CD14-positive monocyte (primary cell): Measurements from ENCODE around the gene TRAPPC10. TPM values are rescaled to one million over a fixed set of nuclear protein-coding genes. Genes with fewer than 3 reads are reported as not detected.
A peak's percentile ranks its signal among the peaks of the same experiment; 100 is the strongest.

Experiments
- DNase-seq, 3 donors: peaks; one replicate each; pipeline ENCODE4 v3.0.0-alpha.2; 2011 to 2022
- H2AFZ ChIP-seq: 2 replicates; pipeline ENCODE4 v1.6.0; 2012; ENCODE audit warnings: mild to moderate bottlenecking, low read depth, low read length, inconsistent platforms; ENCODE audit not compliant: insufficient read depth, poor library complexity, severe bottlenecking
- H3K27ac ChIP-seq, 2 donors: 1 replicate in 1 of 2; 2 replicates in 1 of 2; pipeline ENCODE4 v1.5.1; 2012 to 2013; ENCODE audit warnings: low read length in 2 of 2, control low read depth in 1 of 2, inconsistent platforms in 1 of 2, low read depth in 1 of 2, mild to moderate bottlenecking in 1 of 2
- H3K27me3 ChIP-seq, 2 donors: one replicate each; pipeline versions ENCODE4 v1.6.0 to v1.6.1; 2011 to 2013; ENCODE audit warnings: low read length in 2 of 2; ENCODE audit not compliant: control insufficient read depth in 2 of 2, insufficient read depth in 2 of 2
- H3K36me3 ChIP-seq, 2 donors: replicated peaks in 1 of 2; 1 replicate in 1 of 2; 2 replicates in 1 of 2; pipeline versions ENCODE4 v1.5.1 to v1.6.1; 2012 to 2013; ENCODE audit warnings: low read length in 2 of 2, control low read depth in 1 of 2, inconsistent platforms in 1 of 2, mild to moderate bottlenecking in 1 of 2; ENCODE audit not compliant: insufficient read depth in 2 of 2, control insufficient read depth in 1 of 2
- H3K4me1 ChIP-seq, 2 donors: 1 replicate in 1 of 2; 2 replicates in 1 of 2; pipeline versions ENCODE4 v1.5.1 to v1.6.1; 2012 to 2013; ENCODE audit warnings: low read length in 2 of 2, control low read depth in 1 of 2, inconsistent platforms in 1 of 2, mild to moderate bottlenecking in 1 of 2, moderate library complexity in 1 of 2; ENCODE audit not compliant: insufficient read depth in 2 of 2, control insufficient read depth in 1 of 2
- H3K4me2 ChIP-seq: replicated peaks from 2 replicates; pipeline ENCODE3; 2012; ENCODE audit warnings: low read length, moderate library complexity, mild to moderate bottlenecking; ENCODE audit not compliant: poor library complexity, severe bottlenecking; ENCODE audit errors: extremely low read depth
- H3K4me3 ChIP-seq, 3 experiments: fragments of 200-600 bp in 1 of 3; sonication (generic) in 1 of 3; replicated peaks in 1 of 3; 1 replicate in 2 of 3; 2 replicates in 1 of 3; pipeline ENCODE4 v1.5.1; 2011 to 2013; ENCODE audit warnings: low read length in 3 of 3, mild to moderate bottlenecking in 3 of 3, control low read depth in 2 of 3, low read depth in 2 of 3, inconsistent platforms in 1 of 3, moderate library complexity in 1 of 3
- H3K79me2 ChIP-seq: 2 replicates; pipeline ENCODE4 v1.6.0; 2012; ENCODE audit warnings: mild to moderate bottlenecking, control low read depth, inconsistent platforms, low read length, moderate library complexity; ENCODE audit not compliant: insufficient read depth
- H3K9ac ChIP-seq: 2 replicates; pipeline ENCODE4 v1.6.0; 2017; ENCODE audit warnings: low read length, mild to moderate bottlenecking; ENCODE audit not compliant: insufficient read depth, poor library complexity, severe bottlenecking
- H3K9me3 ChIP-seq, 2 donors: replicated peaks in 1 of 2; 1 replicate in 1 of 2; 2 replicates in 1 of 2; pipeline versions ENCODE4 v1.5.1 to v1.6.1; 2012 to 2013; ENCODE audit warnings: low read length in 2 of 2, control low read depth in 1 of 2; ENCODE audit not compliant: control insufficient read depth in 1 of 2, insufficient read depth in 1 of 2
- H4K20me1 ChIP-seq: 2 replicates; pipeline ENCODE4 v1.6.0; 2012; ENCODE audit warnings: mild to moderate bottlenecking, low read length, control low read depth, moderate library complexity; ENCODE audit not compliant: insufficient read depth
- H3K27ac Mint-ChIP-seq, 7 donors: one replicate each; pipeline ENCODE4 v1.8.0; 2020; ENCODE audit warnings: mild to moderate bottlenecking in 7 of 7, mixed read lengths in 7 of 7, moderate library complexity in 6 of 7, inconsistent platforms in 2 of 7
- H3K27me3 Mint-ChIP-seq, 3 donors: one replicate each; pipeline ENCODE4 v1.8.0; 2021 to 2022; ENCODE audit warnings: low read depth in 3 of 3, mild to moderate bottlenecking in 3 of 3, mixed read lengths in 3 of 3, moderate library complexity in 3 of 3, inconsistent platforms in 1 of 3
- H3K36me3 Mint-ChIP-seq, 2 donors: one replicate each; pipeline ENCODE4 v1.8.0; 2020; ENCODE audit warnings: mixed read lengths in 2 of 2, inconsistent platforms in 1 of 2, mild to moderate bottlenecking in 1 of 2
- H3K4me1 Mint-ChIP-seq: one replicate; pipeline ENCODE4 v1.8.0; 2020; ENCODE audit warnings: mild to moderate bottlenecking, mixed read lengths
- H3K4me3 Mint-ChIP-seq, 2 donors: one replicate each; pipeline ENCODE4 v1.8.0; 2020; ENCODE audit warnings: mild to moderate bottlenecking in 2 of 2, mixed read lengths in 2 of 2, moderate library complexity in 1 of 2
- H3K9me3 Mint-ChIP-seq, 7 donors: one replicate each; pipeline ENCODE4 v1.8.0; 2020 to 2022; ENCODE audit warnings: mixed read lengths in 7 of 7, mild to moderate bottlenecking in 6 of 7, moderate library complexity in 6 of 7, inconsistent platforms in 2 of 7
- CTCF ChIP-seq: fragments of 200-600 bp; IDR thresholded peaks from one replicate; pipeline ENCODE4 v1.8.0; 2022; ENCODE audit warnings: antibody characterized with exemption, mild to moderate bottlenecking
- WGBS: methylation state at CpG from one replicate; pipeline ENCODE4 v1.1.5; 2013; ENCODE audit warnings: missing lambda C conversion rate; ENCODE audit not compliant: insufficient coverage; 5-methylcytosine and 5-hydroxymethylcytosine counted together
- intact Hi-C, 2 donors: fragments of 100-400 bp; cut with micrococcal nuclease; formaldehyde crosslinking; loops; one replicate each; pipeline versions ENCODE4 v1.15.0 to v1.15.1; 2023
- polyA plus RNA-seq, 3 donors: library from polyadenylated mRNA; depleted of rRNA in 1 of 3; unstranded in 2 of 3; stranded (reverse) in 1 of 3; fragments of 300-500 nt in 2 of 3; fragments of >200 nt in 1 of 3; fragmentation: Illumina TruSeq in 2 of 3; gene quantifications; 1 replicate in 2 of 3; 2 replicates in 1 of 3; pipeline ENCODE4 v1.2.3, GENCODE V29; 2012 to 2021

The TRAPPC10 gene
- polyA plus RNA-seq, 3 donors = 5.9 to 40.6 (median 8.6) TPM

DNA sequence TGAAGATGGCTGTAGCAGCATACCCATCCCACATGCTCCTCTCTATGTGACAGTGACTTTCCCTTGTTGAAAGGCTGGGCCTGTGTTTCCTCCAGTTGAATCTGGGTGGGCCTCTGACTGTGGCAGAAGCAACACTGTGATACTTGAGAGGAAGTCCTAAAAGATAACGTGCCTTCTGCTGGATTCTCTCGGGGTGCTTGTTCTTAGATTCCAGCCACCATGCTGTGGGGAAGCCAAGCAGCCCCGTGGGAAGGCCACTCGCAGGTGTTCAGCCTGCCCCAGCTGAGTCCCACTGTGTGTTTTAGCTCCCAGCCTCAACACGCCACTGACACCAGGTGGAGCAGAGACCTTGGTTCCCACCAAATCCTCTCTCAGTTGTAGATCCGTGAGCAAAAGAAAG, 31.5 kb downstream of the TRAPPC10 start:
- Mint-ChIP-seq H3K4me1 (no peaks in the 10 kb centered on the region), H3K27me3 (no peaks in the 10 kb centered on the region)
- intact Hi-C loops = no loop called here

GRCh38 chr21:44046734-44047133, 34.6 kb downstream of the TRAPPC10 start:
- H3K27me3 ChIP-seq = no peaks in the 10 kb centered on the region
- H3K36me3 ChIP-seq = peaks cover 46 to 84% of the 10 kb centered on the region in 2 donors
- H3K4me1 Mint-ChIP-seq = no peaks in the 10 kb centered on the region
- WGBS = 98% methylated on average over 14 of the region's 18 CpGs
- no peak overlapping the region for H3K4me3 Mint-ChIP-seq
- peaks cover 0 to 2% (median 0%) of the 10 kb centered on the region in 7 donors for H3K9me3 Mint-ChIP-seq
- H3K79me2 ChIP-seq = peaks cover 89% of the 10 kb centered on the region
- no peak overlapping the region for H3K27ac ChIP-seq
- no peak overlapping the region for H2AFZ ChIP-seq
- no peak overlapping the region for H3K27ac Mint-ChIP-seq
- DNase-seq = no peak
- H3K9me3 ChIP-seq = no peaks in the 10 kb centered on the region
- H3K36me3 Mint-ChIP-seq = peaks cover 53 to 78% of the 10 kb centered on the region in 2 donors
- H3K4me3 ChIP-seq = no peak overlapping the region
- peaks cover 0 to 1% (median 0%) of the 10 kb centered on the region in 3 donors for H3K27me3 Mint-ChIP-seq
- peaks cover 100% of the 10 kb centered on the region for H4K20me1 ChIP-seq
- no peaks in the 10 kb centered on the region for H3K4me1 ChIP-seq
- intact Hi-C loops = no loop called here
- no peak overlapping the region for H3K4me2 ChIP-seq
- no peak for TF ChIP-seq CTCF
- H3K9ac ChIP-seq = no peak overlapping the region

More for the DNA sequence above, 31.5 kb downstream of the TRAPPC10 start:
- Histone ChIP-seq H3K27ac (no peak overlapping the region), H3K4me3 (no peak overlapping the region), H2AFZ (no peak overlapping the region), H3K9me3 (no peaks in the 10 kb centered on the region), H3K36me3 (peaks cover 43 to 82% of the 10 kb centered on the region in 2 donors), H4K20me1 (peaks cover 97% of the 10 kb centered on the region), H3K4me1 (no peaks in the 10 kb centered on the region), H3K27me3 (no peaks in the 10 kb centered on the region), H3K79me2 (peaks cover 75% of the 10 kb centered on the region), H3K9ac (no peak overlapping the region), H3K4me2 (no peak overlapping the region)
- H3K27ac Mint-ChIP-seq = peak overlapping the region in 4 of 7 donors; percentile 3 to 58 (median 50)
- H3K4me3 Mint-ChIP-seq = no peak overlapping the region
- DNase-seq = no peak
- WGBS = 68% methylated on average over 3 of the region's 6 CpGs
- TF ChIP-seq CTCF = no peak
- no peaks in the 10 kb centered on the region for H3K9me3 Mint-ChIP-seq
- H3K36me3 Mint-ChIP-seq = peaks cover 58 to 85% of the 10 kb centered on the region in 2 donors
